Measurements from ENCODE around the gene CHRM3.
A peak's percentile ranks its signal among the peaks of the same experiment; 100 is the strongest.

The CHRM3 gene

DNA sequence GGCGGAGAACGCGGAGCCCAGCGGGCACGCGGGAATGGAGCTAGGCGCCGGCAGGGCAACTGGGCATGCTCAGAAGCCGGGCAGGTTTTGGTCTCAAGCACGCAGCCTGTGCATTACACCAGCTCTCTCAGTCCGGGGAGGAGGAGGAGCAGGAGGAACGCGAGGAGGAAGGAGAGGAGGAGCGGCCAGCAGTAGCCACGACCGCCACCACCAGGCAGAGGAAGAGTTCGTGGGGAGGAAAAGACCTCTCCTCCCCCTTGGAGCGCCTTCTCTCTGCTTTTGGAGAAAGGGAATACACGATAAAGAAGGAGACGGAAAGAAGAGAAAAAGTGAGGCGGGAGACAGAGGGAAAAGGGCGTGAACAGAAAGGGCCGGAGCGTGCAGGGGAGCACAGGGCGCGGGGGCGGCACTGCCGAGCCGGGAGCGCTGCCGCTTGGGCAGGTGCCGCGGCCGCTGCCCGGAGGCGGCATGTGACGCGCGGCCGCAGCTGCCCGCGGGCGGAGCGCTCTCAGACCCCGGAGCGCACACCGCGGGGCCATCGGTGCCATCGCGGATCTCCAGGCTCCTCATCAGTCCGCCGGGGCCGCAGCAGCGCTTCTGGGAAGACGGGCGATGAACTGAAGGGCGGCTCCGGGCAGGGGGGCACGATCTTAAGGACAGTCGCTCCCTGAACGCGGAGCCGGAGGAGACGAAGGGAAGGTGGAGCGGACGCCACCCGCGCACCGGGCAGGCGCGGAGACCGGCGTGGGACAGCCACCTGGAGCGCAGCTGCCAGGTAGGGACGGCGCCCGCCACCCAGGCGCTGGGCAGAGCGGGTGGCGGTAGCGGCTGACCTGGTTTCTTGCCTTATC, at the start of gene CHRM3:
Gene CHRM3, plus strand, starts transcription at position 116 of the 851 bp plus-strand sequence. CDS start 520,884 bp downstream, outside the sequence.
- peaks cover 10% of the 10 kb centered on the region for H3K4me1 ChIP-seq (ENCODE audit: control insufficient read depth, insufficient read depth, low read length)
- peak within 1 kb of the TSS; percentile 87 to 91 for H3K4me3 ChIP-seq (ENCODE audit: low read length in 2 of 2)
- no peaks in the 10 kb centered on the region for H3K36me3 ChIP-seq (ENCODE audit: control insufficient read depth in 2 of 2, insufficient read depth in 2 of 2, low read length in 2 of 2)
- peaks cover 0 to 5% of the 10 kb centered on the region in 2 donors for H3K27me3 ChIP-seq (ENCODE audit: control insufficient read depth in 1 of 2, insufficient read depth in 2 of 2, low read length in 2 of 2)
- H3K27ac ChIP-seq (ENCODE audit: low read length), result peak within 1 kb of the TSS; percentile 75
- peak within 1 kb of the TSS; percentile 78 to 87 for H3K9ac ChIP-seq (ENCODE audit: low read length in 2 of 2)
- H3K9me3 ChIP-seq (ENCODE audit: control insufficient read depth in 2 of 2, low read length in 2 of 2), result no peaks in the 10 kb centered on the region

DNA sequence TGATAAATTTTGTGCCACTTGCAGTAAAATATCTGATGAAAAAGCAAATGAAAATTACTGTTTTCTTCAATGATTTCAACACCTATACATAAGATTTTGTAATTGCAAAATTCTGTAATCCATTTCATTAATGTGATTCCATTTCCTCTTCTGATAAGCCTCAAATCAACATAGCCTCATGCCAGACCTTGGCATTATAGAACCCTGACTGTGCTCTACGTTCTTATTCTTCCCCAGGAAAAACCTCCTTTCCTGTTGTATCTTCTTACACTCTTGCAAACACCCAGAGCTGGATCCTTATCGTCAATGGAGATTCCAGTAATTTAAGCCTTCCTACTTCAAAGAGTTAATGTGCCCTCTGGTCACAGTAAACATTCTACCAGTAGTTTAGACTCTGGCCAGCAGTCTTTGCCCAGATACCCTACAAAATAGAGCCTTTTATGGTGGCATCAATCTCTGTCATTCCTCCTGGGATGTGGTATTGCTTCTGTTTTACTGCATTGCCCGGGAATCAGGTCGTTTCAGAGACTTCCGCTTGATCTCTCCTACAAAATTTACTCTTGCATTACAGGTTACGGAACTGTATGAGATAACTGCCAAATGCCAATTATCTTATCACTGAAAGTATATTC, 48.5 kb upstream of the CHRM3 start:
- Histone ChIP-seq H3K27ac (ENCODE audit: low read length) (no peak overlapping the region), H3K4me1 (ENCODE audit: control insufficient read depth, insufficient read depth, low read length) (no peaks in the 10 kb centered on the region), H3K9me3 (ENCODE audit: control insufficient read depth in 2 of 2, low read length in 2 of 2) (no peaks in the 10 kb centered on the region), H3K27me3 (ENCODE audit: control insufficient read depth in 1 of 2, insufficient read depth in 2 of 2, low read length in 2 of 2) (no peaks in the 10 kb centered on the region), H3K4me3 (ENCODE audit: low read length in 2 of 2) (no peak overlapping the region), H3K36me3 (ENCODE audit: control insufficient read depth in 2 of 2, insufficient read depth in 2 of 2, low read length in 2 of 2) (no peaks in the 10 kb centered on the region), H3K9ac (ENCODE audit: low read length in 2 of 2) (no peak overlapping the region)

DNA sequence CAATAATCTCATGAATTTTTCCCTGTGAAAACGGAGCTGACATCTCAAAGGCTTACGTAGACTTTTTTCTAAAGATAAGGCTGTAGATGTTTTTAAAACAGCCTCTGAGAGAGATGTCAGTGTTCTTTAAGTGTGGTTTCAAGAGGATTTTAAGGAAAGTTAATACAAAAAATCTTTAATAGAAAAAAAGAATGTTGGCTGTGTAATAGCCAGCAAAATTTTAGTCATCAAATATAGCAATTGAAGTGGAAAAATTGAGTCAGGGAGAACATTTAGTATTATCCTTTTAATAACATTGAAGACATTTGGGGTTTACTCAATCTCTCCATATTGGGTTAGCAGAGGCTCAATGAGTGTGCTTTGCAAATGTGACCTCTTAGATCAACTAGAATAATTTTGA, 38.6 kb upstream of the CHRM3 start:
- Histone ChIP-seq H3K36me3 (ENCODE audit: control insufficient read depth in 2 of 2, insufficient read depth in 2 of 2, low read length in 2 of 2) (no peaks in the 10 kb centered on the region), H3K27ac (ENCODE audit: low read length) (no peak overlapping the region), H3K27me3 (ENCODE audit: control insufficient read depth in 1 of 2, insufficient read depth in 2 of 2, low read length in 2 of 2) (no peaks in the 10 kb centered on the region)

DNA sequence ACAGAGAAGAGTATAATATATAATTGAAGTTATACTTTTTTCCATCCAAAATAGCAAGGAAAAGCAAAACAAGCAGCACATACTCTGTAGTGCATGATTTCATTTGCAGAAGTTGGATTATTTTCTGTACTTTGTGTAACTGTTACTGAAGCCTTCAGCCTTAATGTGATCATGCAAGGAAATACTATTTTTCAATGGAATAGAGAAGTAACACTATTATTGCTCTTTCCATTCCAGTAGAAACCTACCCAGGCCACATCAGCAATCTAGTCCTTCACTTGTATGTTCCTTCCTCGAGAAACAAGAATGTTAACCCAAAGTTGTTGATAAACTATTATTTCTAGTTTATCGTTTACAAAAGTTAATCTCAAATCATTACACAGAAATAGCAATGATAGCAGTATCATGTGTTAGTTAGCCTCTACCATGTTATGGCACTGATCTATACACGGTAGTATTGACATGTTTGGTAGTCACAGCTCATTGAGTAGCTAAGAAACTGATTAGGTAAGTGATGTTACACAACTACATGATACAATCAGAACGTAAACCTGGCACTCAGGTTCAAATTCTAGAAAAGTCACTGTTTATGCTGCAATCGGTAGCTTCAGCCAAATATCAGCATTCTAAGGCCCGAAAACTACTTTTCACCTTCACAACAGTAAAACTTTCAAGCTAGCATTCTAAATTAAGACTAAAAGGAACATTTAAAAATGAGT, 37.6 kb upstream of the CHRM3 start:
- H3K4me3 ChIP-seq (ENCODE audit: low read length in 2 of 2), result no peak overlapping the region
- H3K27me3 ChIP-seq (ENCODE audit: control insufficient read depth in 1 of 2, insufficient read depth in 2 of 2, low read length in 2 of 2), result no peaks in the 10 kb centered on the region
- no peak overlapping the region for H3K9ac ChIP-seq (ENCODE audit: low read length in 2 of 2)
- no peaks in the 10 kb centered on the region for H3K36me3 ChIP-seq (ENCODE audit: control insufficient read depth in 2 of 2, insufficient read depth in 2 of 2, low read length in 2 of 2)
- H3K4me1 ChIP-seq (ENCODE audit: control insufficient read depth, insufficient read depth, low read length), result no peaks in the 10 kb centered on the region
- H3K27ac ChIP-seq (ENCODE audit: low read length), result no peak overlapping the region
- no peaks in the 10 kb centered on the region for H3K9me3 ChIP-seq (ENCODE audit: control insufficient read depth in 2 of 2, low read length in 2 of 2)

More for the DNA sequence above, 38.6 kb upstream of the CHRM3 start:
- H3K9ac ChIP-seq (ENCODE audit: low read length in 2 of 2), result no peak overlapping the region
- H3K4me1 ChIP-seq (ENCODE audit: control insufficient read depth, insufficient read depth, low read length), result no peaks in the 10 kb centered on the region
- H3K4me3 ChIP-seq (ENCODE audit: low read length in 2 of 2), result no peak overlapping the region
- H3K9me3 ChIP-seq (ENCODE audit: control insufficient read depth in 2 of 2, low read length in 2 of 2), result no peaks in the 10 kb centered on the region

DNA sequence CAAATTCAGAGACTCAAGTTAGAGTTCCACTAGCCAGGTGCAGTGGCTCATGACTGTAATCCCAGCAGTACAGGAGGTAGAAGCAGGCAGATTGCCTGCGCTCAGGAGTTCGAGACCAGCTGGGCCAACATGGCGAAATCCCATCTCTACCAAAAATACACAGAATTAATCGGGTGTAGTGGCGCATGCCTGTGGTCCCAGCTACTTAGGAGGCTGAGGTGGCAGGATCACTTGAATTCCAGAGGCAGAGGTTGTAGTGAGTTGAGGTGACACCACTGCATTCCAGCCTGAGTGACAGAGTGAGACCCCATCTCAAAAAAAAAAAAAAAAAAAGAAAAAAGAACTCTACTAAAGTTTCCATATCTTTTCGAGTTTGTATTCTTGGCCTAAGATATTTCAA, 36.7 kb upstream of the CHRM3 start:
- H3K27me3 ChIP-seq (ENCODE audit: control insufficient read depth in 1 of 2, insufficient read depth in 2 of 2, low read length in 2 of 2), result no peaks in the 10 kb centered on the region
- H3K4me1 ChIP-seq (ENCODE audit: control insufficient read depth, insufficient read depth, low read length), result no peaks in the 10 kb centered on the region
- no peak overlapping the region for H3K27ac ChIP-seq (ENCODE audit: low read length)
- H3K4me3 ChIP-seq (ENCODE audit: low read length in 2 of 2), result no peak overlapping the region
- no peaks in the 10 kb centered on the region for H3K9me3 ChIP-seq (ENCODE audit: control insufficient read depth in 2 of 2, low read length in 2 of 2)
- H3K9ac ChIP-seq (ENCODE audit: low read length in 2 of 2), result no peak overlapping the region
- H3K36me3 ChIP-seq (ENCODE audit: control insufficient read depth in 2 of 2, insufficient read depth in 2 of 2, low read length in 2 of 2), result no peaks in the 10 kb centered on the region

DNA sequence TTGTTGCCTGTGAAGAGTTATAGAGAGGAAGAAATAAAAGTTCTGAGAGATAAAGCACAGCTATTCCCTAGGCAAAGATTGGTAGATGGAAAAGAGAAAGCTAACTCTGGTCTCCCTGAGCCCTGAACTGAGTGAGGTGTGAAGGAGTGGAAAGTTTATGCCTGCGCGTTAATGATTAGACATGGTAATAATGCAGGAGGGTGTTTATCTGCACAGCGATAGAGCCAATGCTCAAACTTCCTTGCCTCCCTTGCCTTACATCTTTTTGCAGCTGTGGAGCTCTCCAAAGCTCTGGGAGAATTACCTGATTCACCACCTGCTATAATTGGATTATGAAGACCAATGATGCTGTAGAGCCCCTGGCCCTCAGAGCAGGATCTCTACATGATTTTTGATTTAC, 32.8 kb upstream of the CHRM3 start:
- no peak overlapping the region for H3K27ac ChIP-seq (ENCODE audit: low read length)
- no peaks in the 10 kb centered on the region for H3K4me1 ChIP-seq (ENCODE audit: control insufficient read depth, insufficient read depth, low read length)
- no peaks in the 10 kb centered on the region for H3K9me3 ChIP-seq (ENCODE audit: control insufficient read depth in 2 of 2, low read length in 2 of 2)
- H3K4me3 ChIP-seq (ENCODE audit: low read length in 2 of 2), result no peak overlapping the region
- no peaks in the 10 kb centered on the region for H3K27me3 ChIP-seq (ENCODE audit: control insufficient read depth in 1 of 2, insufficient read depth in 2 of 2, low read length in 2 of 2)
- no peaks in the 10 kb centered on the region for H3K36me3 ChIP-seq (ENCODE audit: control insufficient read depth in 2 of 2, insufficient read depth in 2 of 2, low read length in 2 of 2)
- no peak overlapping the region for H3K9ac ChIP-seq (ENCODE audit: low read length in 2 of 2)

DNA sequence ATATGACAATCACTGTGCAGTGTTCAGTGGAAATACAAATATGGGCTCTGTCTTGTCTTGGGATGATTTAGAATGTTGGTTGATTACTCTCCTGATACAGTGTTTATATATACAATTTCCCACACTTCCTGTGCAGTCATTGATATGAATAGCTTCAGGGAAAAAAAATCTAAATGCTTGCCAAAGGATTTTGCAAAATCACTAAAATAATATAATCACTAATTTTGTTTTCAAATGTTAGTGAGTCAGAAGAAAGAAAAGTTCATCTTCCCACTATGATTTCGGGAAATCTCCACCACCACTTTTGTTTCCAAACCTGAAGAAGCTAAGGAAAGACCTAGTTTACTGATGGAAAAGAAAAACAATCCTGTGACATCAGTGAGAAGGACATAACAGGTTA, 32.1 kb upstream of the CHRM3 start:
- H3K27me3 ChIP-seq (ENCODE audit: control insufficient read depth in 1 of 2, insufficient read depth in 2 of 2, low read length in 2 of 2), result no peaks in the 10 kb centered on the region
- no peaks in the 10 kb centered on the region for H3K4me1 ChIP-seq (ENCODE audit: control insufficient read depth, insufficient read depth, low read length)
- no peaks in the 10 kb centered on the region for H3K36me3 ChIP-seq (ENCODE audit: control insufficient read depth in 2 of 2, insufficient read depth in 2 of 2, low read length in 2 of 2)
- H3K9me3 ChIP-seq (ENCODE audit: control insufficient read depth in 2 of 2, low read length in 2 of 2), result no peaks in the 10 kb centered on the region
- H3K4me3 ChIP-seq (ENCODE audit: low read length in 2 of 2), result no peak overlapping the region
- H3K9ac ChIP-seq (ENCODE audit: low read length in 2 of 2), result no peak overlapping the region
- H3K27ac ChIP-seq (ENCODE audit: low read length), result no peak overlapping the region

DNA sequence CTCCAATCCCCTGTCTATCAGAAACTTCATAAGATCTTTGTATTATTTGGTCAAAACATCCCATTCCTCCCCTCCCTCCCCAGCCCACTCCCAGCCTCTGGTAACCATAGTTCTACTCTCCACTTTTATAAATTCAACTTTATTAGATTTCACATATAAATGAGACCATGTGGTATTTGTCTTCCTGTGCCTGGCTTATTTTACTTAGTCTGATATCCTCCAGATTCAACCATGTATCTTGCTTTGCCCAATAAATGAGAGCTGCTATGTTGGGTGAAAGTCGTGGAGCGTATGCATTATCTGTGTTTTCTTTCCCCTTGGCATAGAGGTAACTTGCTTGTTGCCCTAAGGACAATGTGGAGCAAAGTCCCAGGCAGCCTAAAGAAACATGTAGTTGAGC, 28.5 kb upstream of the CHRM3 start:
- Histone ChIP-seq H3K4me3 (ENCODE audit: low read length in 2 of 2) (no peak overlapping the region), H3K9ac (ENCODE audit: low read length in 2 of 2) (no peak overlapping the region), H3K27me3 (ENCODE audit: control insufficient read depth in 1 of 2, insufficient read depth in 2 of 2, low read length in 2 of 2) (no peaks in the 10 kb centered on the region), H3K4me1 (ENCODE audit: control insufficient read depth, insufficient read depth, low read length) (no peaks in the 10 kb centered on the region), H3K27ac (ENCODE audit: low read length) (no peak overlapping the region), H3K36me3 (ENCODE audit: control insufficient read depth in 2 of 2, insufficient read depth in 2 of 2, low read length in 2 of 2) (no peaks in the 10 kb centered on the region), H3K9me3 (ENCODE audit: control insufficient read depth in 2 of 2, low read length in 2 of 2) (no peaks in the 10 kb centered on the region)

DNA sequence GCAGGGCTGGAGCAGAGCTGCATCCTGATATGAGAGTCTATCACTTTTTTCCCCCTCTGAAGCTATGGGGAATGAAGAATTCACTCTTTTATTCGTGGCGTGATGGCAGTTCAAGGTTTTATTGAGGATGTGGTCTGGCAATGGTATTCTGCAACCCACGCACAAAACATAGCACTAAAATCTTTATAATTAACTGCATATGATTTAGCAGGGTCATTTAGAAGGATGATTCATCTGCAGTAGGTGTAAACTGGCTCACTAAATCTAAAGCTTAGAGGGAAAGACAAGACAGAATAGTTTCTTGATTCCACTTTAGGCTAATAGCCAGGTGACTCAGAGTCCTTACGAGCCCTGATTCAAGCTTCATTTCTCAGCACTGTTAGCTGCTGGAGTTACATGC, 25.0 kb upstream of the CHRM3 start:
- H3K9ac ChIP-seq (ENCODE audit: low read length in 2 of 2), result no peak overlapping the region
- no peaks in the 10 kb centered on the region for H3K9me3 ChIP-seq (ENCODE audit: control insufficient read depth in 2 of 2, low read length in 2 of 2)
- no peaks in the 10 kb centered on the region for H3K4me1 ChIP-seq (ENCODE audit: control insufficient read depth, insufficient read depth, low read length)
- no peaks in the 10 kb centered on the region for H3K27me3 ChIP-seq (ENCODE audit: control insufficient read depth in 1 of 2, insufficient read depth in 2 of 2, low read length in 2 of 2)
- H3K4me3 ChIP-seq (ENCODE audit: low read length in 2 of 2), result no peak overlapping the region
- no peak overlapping the region for H3K27ac ChIP-seq (ENCODE audit: low read length)
- no peaks in the 10 kb centered on the region for H3K36me3 ChIP-seq (ENCODE audit: control insufficient read depth in 2 of 2, insufficient read depth in 2 of 2, low read length in 2 of 2)

DNA sequence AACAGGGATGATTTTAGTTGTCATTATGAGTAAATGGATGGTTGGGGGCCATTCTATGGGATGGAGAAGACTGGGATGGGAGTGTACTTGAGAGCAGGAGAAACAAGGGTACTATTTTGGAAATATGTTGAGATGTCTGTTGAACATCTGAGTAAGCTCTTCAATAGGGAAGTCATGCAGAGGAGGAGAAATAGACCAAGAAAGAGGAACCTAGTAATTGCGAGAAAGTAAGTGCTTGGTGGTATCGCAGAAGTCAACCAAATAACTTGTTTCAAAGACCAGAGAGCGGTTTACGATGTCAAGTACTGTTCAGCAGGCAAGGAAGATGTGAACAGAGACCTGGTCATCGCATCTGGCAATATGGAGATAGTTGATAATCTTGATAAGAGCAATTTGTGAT, 22.4 kb upstream of the CHRM3 start:
- Histone ChIP-seq H3K27me3 (ENCODE audit: control insufficient read depth in 1 of 2, insufficient read depth in 2 of 2, low read length in 2 of 2) (no peaks in the 10 kb centered on the region), H3K9ac (ENCODE audit: low read length in 2 of 2) (no peak overlapping the region)

More for the DNA sequence above, 22.4 kb upstream of the CHRM3 start:
- H3K4me3 ChIP-seq (ENCODE audit: low read length in 2 of 2), result no peak overlapping the region
- H3K4me1 ChIP-seq (ENCODE audit: control insufficient read depth, insufficient read depth, low read length), result no peaks in the 10 kb centered on the region
- no peak overlapping the region for H3K27ac ChIP-seq (ENCODE audit: low read length)
- H3K36me3 ChIP-seq (ENCODE audit: control insufficient read depth in 2 of 2, insufficient read depth in 2 of 2, low read length in 2 of 2), result no peaks in the 10 kb centered on the region
- H3K9me3 ChIP-seq (ENCODE audit: control insufficient read depth in 2 of 2, low read length in 2 of 2), result no peaks in the 10 kb centered on the region

All from stomach smooth muscle (tissue), 2 donors.